ENCODE results near the gene CNNM3. TPM values are rescaled to one million over a fixed set of nuclear protein-coding genes. Genes with fewer than 3 reads are reported as not detected.

CNNM3 gene
- total RNA-seq, 1 donor from 2014 or later = 17.1 TPM

DNA sequence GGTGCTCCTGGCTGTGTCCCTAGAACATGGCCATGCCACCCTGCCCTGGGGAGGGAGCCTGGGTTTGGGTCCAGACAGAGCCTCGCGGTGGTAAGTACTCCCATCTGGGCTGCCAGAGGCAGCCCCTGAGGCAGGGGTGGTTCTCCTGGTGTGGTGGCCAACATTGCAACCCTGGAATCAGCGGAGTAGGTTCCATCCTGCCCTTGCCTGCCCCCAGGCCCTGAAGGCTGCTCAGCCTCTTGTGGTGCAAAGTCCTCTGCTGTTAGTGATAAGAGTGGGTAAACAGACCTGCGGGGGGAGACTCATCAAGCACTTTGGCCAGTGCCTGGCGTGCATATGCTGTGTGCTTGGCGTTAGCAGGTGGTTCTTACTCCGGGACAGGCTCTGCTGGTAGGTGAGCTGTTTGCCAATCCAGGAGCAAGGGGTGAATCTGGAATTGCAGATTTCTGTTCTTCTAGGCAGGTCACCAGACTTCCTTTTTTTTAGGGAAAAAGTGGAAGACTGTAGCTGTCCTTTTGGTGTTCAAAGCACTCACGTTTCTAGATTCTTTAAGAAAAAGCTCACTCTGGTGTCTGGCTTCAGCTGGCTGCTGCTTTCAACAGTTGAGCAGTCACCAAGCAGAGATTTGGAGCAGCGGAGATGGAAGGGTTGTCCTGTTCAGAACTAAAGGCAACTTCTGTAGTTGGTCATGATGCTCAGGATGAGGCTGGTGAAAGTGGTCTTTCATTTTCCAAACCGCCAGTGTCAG lies 3.2 kb downstream of the CNNM3 start:
- no peak for DNase-seq

- no peak for DNase-seq
Measured at GRCh38 chr2:96819876-96820511, 3.9 kb downstream of the CNNM3 start.

- no peak for DNase-seq
Measured at GRCh38 chr2:96821113-96821675, 5.1 kb downstream of the CNNM3 start.

DNA sequence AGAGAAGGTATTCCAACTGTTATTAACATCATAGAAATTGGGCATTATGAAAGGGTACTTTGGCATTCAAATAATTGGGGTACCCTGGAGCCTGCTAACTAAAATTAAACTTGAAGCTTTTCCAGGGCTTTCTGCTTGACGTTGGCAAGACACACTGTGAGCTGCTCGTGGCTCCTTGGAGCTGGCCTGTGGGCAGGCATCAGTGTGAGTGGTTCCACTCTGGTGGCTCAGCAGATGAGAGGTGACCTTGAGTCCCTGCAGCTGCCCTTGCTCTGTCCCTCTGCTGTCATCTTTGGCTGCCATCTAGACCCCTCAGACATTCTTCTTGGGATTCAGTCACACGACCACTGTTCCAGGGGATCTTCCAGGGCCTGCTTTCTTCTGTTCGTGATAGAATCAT lies 6.7 kb downstream of the CNNM3 start:
- DNase-seq = no peak

GRCh38 chr2:96823198-96823597 lies 7.1 kb downstream of the CNNM3 start:
- DNase-seq = no peak

DNA sequence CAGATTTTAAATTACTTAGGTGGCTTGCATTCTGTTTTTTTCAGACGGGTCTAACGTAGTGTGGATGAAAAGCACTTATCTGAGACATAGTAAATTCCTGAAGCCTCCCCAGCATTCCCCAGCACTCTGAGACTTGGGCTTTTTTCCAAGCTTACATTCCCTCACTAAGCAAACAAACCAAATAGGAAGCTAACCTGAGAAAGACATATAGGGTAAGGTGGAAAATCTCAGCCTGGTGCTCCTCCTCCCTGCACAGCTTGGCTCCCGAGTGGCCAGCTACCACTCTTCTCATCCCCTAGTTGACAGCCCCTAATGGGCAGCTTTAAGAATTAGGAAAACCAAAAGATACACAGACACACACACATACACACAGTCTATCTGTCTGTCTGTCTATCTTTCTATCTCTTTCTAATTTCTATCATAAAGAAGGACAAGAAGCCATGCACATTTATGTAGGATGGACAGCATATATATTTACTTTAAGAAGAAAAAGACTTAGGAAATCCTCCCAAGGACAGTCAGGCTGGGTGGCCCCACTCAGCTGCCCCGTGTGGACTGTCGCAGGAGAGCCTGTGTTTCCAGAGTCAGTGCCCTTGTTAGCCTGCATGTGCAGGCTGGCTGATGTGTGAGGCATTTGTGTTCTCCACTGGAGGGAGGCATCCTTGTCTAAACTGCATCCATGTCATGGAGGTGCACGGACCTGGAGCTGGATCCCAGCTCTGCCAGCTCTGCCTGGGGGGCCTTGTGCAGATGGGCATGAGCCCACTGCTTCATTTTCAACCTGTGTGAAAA lies 8.2 kb downstream of the CNNM3 start:
- DNase-seq = no peak

- no peak for DNase-seq
Measured at GRCh38 chr2:96825057-96825456, 9.0 kb downstream of the CNNM3 start.

DNA sequence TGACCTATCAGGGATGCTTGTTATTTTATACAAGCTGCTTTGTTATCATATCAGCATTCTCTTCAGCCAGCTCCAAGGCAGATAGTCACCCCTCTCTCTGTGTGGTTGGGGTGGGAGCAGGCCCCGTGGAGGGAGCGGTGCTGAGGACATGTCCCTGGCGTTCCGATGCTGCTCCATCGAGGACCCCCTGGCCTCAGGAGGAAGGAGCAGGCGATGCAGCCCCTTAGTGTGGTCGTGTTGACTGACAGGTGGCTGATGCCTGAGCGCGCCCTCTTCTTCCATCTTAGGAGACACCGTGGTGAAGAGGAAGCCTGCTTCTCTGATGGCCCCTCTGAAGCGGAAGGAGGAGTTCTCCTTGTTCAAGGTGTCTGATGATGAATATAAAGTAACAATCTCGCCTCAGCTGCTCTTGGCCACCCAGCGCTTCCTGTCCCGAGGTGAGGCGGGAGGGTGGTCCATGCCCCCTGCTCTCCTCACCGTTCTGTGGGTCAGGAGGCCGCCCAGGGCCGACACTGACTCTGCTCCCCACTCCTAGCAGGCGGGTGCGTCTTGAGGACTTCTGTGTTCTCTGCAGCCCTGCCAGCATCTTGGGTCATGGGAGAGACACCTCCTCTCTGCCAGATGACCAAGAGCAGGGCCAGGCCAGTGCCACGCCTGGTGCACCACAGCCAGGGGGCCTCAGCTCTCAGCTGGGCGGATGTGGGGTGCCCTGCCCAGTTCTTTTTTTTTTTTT lies 10.6 kb downstream of the CNNM3 start:
- no peak for DNase-seq

DNA sequence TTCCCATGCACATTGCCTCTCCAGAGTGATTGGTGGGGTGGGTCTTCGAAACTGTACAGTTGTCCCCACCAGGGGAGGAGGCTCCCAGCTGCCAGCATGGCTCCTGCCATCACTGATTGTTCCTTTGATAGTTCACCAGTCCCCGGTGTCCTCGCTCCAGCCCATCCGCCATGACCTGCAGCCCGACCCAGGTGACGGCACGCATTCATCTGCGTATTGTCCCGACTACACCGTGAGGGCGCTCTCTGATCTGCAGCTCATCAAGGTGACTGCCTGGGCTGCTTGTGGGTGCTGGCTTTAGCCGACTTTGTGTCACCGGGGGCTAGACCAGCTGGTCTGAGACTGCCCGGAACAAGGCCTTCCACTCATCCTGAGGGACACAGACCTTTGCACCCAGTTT lies 12.4 kb downstream of the CNNM3 start:
- no peak for DNase-seq

DNA sequence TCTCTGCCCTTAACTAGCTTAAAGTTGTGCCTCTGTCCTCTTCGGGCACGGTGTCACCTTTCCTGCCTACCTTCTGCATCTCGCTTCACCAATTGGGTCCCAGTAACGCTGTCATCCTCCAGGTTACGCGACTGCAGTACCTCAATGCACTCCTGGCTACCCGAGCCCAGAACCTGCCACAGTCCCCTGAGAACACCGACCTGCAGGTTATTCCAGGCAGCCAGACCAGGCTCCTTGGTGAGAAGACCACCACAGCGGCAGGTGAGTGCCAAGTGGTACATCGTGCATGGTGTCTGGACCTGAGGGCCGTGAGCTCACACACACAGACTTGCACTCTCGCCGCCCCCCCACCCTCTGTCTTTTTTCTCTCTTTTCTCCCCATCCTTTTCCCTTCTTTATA lies 12.8 kb downstream of the CNNM3 start:
- DNase-seq = no peak

- DNase-seq = no peak
Measured at GRCh38 chr2:96830044-96830562, 14.0 kb downstream of the CNNM3 start.

GRCh38 chr2:96831679-96832078 lies 15.6 kb downstream of the CNNM3 start:
- peak; percentile 46 for DNase-seq

DNA sequence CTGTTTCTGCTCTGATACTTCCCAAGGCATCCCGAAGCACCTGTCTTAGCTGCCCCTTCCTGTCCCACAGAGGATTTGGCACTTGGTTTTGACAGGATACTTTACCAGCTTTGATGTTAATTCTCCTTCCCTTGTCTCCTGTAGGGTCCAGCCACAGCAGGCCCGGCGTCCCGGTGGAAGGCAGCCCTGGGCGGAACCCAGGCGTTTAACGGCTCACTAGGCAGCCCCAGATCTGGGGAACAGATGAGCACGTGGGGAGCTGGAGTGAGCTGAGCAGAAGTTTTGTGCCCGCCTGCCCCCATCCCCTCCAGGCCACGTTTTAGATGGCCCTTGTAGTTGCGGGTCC lies 16.3 kb downstream of the CNNM3 start:
- DNase-seq = no peak

DNA sequence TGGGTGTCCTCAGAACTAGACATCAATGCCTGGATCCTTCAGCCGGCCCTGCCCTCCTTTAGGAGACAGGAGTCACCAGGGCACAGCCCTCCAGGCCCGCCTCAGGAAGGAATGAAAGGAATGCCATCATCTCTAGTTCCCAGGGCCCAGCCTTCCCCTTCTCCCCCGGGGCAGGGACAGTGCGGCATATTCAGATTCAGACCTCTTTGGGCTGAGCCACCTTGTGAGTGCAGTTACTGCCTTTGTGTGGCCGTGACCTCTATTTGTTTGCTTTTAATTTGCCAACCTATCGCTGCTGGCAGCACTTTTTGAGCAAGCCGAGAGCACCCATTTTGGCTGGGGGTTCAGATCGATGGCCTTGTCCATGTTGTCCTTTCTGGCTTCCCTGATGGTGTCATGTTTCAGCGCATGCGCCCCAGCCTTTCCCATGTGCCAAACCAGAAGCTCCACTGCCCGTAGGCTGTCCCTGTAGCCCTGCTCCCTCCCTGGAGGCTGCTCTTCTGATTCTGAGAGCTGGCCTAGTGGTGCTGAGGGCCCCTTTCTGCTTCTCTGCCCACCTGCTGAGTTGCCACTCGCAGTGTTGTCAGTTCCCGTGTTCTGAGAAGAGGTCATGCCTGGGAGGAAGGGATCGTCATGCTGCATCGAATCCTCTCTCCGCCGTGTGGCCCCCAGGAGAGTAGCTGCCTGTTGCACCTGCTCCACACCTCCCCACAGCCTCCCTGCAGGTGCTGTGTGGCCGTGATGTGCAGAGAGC lies 16.9 kb downstream of the CNNM3 start:
- peak; percentile 84 for DNase-seq

DNA sequence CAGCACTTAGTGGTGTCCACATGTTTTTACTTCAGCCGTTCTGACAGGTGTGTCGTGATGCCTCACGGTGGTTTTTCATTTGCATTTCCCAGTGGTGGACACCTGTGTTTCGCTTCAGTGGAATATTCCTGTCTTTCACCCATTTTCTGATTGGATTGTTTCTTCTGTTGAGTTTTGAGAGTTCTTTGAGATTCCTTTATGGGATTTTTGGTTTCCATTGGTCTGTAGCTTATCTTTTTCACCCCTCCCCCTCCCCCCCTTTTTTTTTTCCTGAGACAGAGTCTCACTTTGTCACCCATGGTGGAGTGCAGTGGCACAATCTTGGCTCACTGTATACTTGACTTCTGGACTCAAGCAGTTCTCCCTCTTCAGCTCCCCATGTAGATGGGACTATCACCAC lies 19.8 kb downstream of the CNNM3 start:
- DNase-seq = no peak

DNA sequence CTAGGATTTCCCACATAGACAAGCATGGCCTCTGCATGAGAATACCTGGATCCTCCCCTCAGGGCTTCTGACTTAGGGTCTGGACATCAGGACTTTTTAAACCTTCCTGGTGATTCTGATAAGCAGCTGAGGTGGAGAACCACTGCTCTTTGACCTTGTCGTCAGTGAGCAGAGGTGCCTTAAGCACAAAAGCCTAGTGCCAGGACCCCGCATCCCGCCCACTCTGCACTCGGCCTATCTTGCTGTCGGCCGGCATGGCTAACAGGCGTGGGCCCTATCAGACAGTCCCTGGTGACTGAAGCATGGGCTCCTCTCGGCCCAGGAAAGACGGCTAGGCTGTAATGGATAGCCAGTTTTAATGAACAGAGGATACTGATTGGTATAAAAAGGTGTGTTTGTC lies 21.5 kb downstream of the CNNM3 start:
- no peak for DNase-seq

DNA sequence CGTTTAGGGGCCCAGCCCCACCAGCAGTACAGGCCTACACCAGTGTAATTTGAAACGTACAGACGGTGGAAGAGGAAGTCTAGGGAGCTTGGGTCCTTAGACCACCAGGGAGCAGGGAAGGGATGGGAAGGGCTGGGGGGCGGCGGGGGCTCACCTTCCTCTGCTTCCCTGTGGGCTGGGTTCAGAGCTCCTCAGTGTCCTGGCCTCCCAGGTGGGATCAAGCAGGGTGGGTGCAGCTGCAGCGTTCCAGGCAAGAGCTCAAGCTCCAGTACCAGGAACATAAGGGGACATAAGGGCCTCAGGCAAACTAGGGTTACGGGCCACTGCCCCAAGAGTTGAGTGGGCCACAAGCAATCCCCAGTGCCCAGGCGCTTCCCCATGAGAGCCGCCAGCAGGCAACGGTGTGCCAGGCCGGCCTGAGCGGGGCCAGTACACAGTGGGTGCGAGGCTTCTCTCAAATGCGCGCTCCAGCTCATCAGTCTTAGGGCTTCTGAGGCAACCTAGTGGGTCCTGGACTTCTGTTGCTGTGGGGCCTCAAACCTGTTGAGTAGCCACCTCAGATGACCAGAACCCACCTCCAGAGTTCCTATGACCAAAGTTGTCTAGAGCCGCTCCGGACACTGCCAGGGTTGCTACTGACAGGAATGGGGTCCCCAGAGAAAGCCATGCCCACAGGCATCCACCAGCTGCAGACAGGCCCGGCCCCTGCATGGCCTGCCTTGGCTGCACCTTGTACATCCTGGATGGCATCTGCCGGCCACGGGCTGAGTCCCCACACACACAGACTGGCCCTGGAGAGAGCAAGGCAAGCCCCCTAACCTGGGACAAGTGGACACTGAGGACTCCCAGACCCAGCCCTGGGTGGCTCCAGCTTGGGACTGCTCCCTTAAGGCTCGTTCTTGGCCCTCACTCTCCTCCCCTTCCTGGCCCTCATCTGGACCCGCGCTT lies 22.6 kb downstream of the CNNM3 start:
- no peak for DNase-seq

GRCh38 chr2:96839293-96839874 lies 23.3 kb downstream of the CNNM3 start:
- DNase-seq = no peak

Data from tongue (tissue), 2 donors.